Glutamatergic neuron (in vitro differentiated cells): Measurements from ENCODE around the gene RBM17. TPM values are rescaled to one million over a fixed set of nuclear protein-coding genes. Genes with fewer than 3 reads are reported as not detected.

Experiments
- DNase-seq: peaks from one replicate; pipeline ENCODE4 v3.0.0; 2022
- H3K27ac Mint-ChIP-seq: one replicate; pipeline ENCODE4 v1.8.0; 2020; ENCODE audit warnings: mild to moderate bottlenecking, mixed read lengths, inconsistent platforms; ENCODE audit not compliant: unreplicated experiment
- H3K27me3 Mint-ChIP-seq: one replicate; pipeline ENCODE4 v1.8.0; 2020; ENCODE audit warnings: mild to moderate bottlenecking, moderate library complexity, mixed read lengths, inconsistent platforms; ENCODE audit not compliant: unreplicated experiment
- H3K36me3 Mint-ChIP-seq: one replicate; pipeline ENCODE4 v1.8.0; 2020; ENCODE audit warnings: mild to moderate bottlenecking, mixed read lengths, inconsistent platforms; ENCODE audit not compliant: unreplicated experiment
- H3K4me1 Mint-ChIP-seq: one replicate; pipeline ENCODE4 v1.8.0; 2020; ENCODE audit warnings: mild to moderate bottlenecking, low read depth, mixed read lengths, inconsistent platforms; ENCODE audit not compliant: unreplicated experiment
- H3K4me3 Mint-ChIP-seq: one replicate; pipeline ENCODE4 v1.8.0; 2020; ENCODE audit warnings: mild to moderate bottlenecking, mixed read lengths, inconsistent platforms; ENCODE audit not compliant: unreplicated experiment
- H3K9me3 Mint-ChIP-seq: one replicate; pipeline ENCODE4 v1.8.0; 2020; ENCODE audit warnings: mild to moderate bottlenecking, moderate library complexity, mixed read lengths, inconsistent platforms; ENCODE audit not compliant: unreplicated experiment
- CTCF ChIP-seq: fragments of 200-600 bp; sonication (generic); IDR thresholded peaks from one replicate; pipeline ENCODE4 v1.5.0; 2021; ENCODE audit not compliant: partially characterized antibody, unreplicated experiment
- total RNA-seq: library from RNA; stranded (reverse); fragmentation: NEBNext Ultra II Directional; extraction: Animal tissue kit (Norgen Biotek cat#: 25700); gene quantifications from one replicate; pipeline ENCODE4 v1.2.1, GENCODE V29; 2021; ENCODE audit not compliant: unreplicated experiment

Gene RBM17
- total RNA-seq, 1 donor from 2014 or later = 171 TPM

- Mint-ChIP-seq H3K27me3 (peaks cover 2% of the 10 kb centered on the region), H3K36me3 (no peaks in the 10 kb centered on the region), H3K4me1 (peaks cover 14% of the 10 kb centered on the region), H3K9me3 (peaks cover 9% of the 10 kb centered on the region), H3K27ac (no peak overlapping the region), H3K4me3 (no peak overlapping the region)
- no peak for DNase-seq
- TF ChIP-seq CTCF = no peak
Observed at GRCh38 chr10:6115411-6115810, 26.6 kb downstream of the RBM17 start.

- Mint-ChIP-seq H3K27me3 (peaks cover 4% of the 10 kb centered on the region), H3K27ac (no peak overlapping the region), H3K4me3 (no peak overlapping the region), H3K9me3 (peaks cover 9% of the 10 kb centered on the region), H3K4me1 (peaks cover 16% of the 10 kb centered on the region), H3K36me3 (no peaks in the 10 kb centered on the region)
- TF ChIP-seq CTCF = no peak
- no peak for DNase-seq
Observed at GRCh38 chr10:6115824-6116350, 27.1 kb downstream of the RBM17 start.

- no peak for DNase-seq
- no peak overlapping the region for H3K27ac Mint-ChIP-seq
- TF ChIP-seq CTCF = no peak
- peaks cover 9% of the 10 kb centered on the region for H3K9me3 Mint-ChIP-seq
- no peak overlapping the region for H3K4me3 Mint-ChIP-seq
- peaks cover 7% of the 10 kb centered on the region for H3K27me3 Mint-ChIP-seq
- peaks cover 19% of the 10 kb centered on the region for H3K4me1 Mint-ChIP-seq
- H3K36me3 Mint-ChIP-seq = no peaks in the 10 kb centered on the region
Observed at GRCh38 chr10:6116806-6117205, 28.0 kb downstream of the RBM17 start.

GRCh38 chr10:6117711-6118110 lies 28.9 kb downstream of the RBM17 start:
- Mint-ChIP-seq H3K36me3 (no peaks in the 10 kb centered on the region), H3K27ac (no peak overlapping the region), H3K4me1 (peaks cover 19% of the 10 kb centered on the region), H3K4me3 (no peak overlapping the region), H3K9me3 (peaks cover 9% of the 10 kb centered on the region), H3K27me3 (peaks cover 7% of the 10 kb centered on the region)
- no peak for DNase-seq
- no peak for TF ChIP-seq CTCF

- peaks cover 19% of the 10 kb centered on the region for H3K4me1 Mint-ChIP-seq
- peak overlapping the region; percentile 45 for H3K27ac Mint-ChIP-seq
- no peak for DNase-seq
- no peaks in the 10 kb centered on the region for H3K36me3 Mint-ChIP-seq
- H3K4me3 Mint-ChIP-seq = no peak overlapping the region
- no peak for TF ChIP-seq CTCF
- H3K27me3 Mint-ChIP-seq = peaks cover 7% of the 10 kb centered on the region
- H3K9me3 Mint-ChIP-seq = peaks cover 7% of the 10 kb centered on the region
Observed at GRCh38 chr10:6119423-6119822, 30.6 kb downstream of the RBM17 start.
